Smooth muscle cell of the brain vasculature (primary cell): ENCODE data around the gene CCDC200.
"Not testable (repeated sequence)": the region's sequence is repeated elsewhere in the genome, so short reads cannot be mapped to it uniquely, and the experiment has no call there.

Experiments used
- DNase-seq: peaks from one replicate; pipeline ENCODE4 v3.0.0-alpha.2; 2012; ENCODE audit warnings: low read depth, low spot score

The CCDC200 gene

DNA sequence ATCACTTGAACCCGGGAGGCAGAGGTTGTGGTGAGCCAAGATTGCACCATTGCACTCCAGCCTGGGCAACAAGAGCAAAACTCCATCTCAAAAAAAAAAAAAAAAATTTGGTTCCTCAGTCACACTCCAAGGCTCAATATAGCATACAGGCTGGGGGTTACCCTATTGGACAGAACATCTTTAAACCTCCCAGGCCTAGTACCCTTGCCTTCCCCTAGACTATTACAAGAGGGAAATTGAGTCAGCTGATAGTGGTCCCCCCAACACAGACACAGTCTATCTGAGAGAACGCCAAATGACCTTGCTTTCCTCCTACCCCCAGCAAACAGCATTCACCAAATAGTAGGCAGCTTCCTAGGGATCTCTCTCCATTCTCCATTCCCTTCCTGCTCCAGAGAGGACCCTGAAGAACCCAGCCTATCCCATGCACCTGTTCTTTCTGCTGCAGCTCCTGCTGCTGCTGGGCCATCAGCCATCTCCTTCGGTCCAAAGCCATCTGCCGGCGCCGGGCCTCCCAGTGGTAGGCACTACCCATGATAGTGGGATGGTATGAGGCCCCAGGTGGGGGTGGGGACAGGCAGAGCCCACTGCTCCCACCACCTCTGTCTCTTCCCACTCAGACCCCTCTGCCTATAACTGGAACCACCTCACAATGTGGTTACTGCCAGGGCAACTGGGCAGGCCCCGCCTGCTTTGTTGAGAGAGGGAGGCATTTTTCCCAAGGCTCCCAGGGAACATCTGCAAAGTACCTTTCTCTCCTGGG, at the start of gene CCDC200:
Gene CCDC200, minus strand, starts transcription at position 604 of the 763 bp plus-strand sequence. Its CDS starts 69 bp downstream, at position 535.
- DNase-seq, result not testable (repeated sequence)

DNA sequence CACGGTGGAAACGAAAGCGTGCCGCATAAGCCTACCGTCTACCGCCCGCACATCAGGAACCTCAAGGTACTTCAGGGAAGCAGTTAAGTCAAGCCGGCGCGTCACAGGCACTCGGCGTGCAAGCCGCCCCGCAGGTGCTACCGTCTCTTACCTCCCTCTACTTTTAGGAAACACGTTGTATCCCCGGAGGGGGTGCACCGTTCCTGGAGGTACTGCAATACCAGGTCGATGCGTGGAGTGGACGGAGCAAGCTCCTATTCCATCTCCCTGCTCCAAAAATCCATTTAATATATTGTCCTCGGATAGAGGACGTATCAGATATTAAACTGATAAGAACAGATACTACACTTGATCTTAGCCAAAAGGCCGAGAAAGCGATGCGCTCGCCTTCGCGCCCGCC, 44.5 kb upstream of the CCDC200 start:
- not testable (repeated sequence) for DNase-seq

DNA sequence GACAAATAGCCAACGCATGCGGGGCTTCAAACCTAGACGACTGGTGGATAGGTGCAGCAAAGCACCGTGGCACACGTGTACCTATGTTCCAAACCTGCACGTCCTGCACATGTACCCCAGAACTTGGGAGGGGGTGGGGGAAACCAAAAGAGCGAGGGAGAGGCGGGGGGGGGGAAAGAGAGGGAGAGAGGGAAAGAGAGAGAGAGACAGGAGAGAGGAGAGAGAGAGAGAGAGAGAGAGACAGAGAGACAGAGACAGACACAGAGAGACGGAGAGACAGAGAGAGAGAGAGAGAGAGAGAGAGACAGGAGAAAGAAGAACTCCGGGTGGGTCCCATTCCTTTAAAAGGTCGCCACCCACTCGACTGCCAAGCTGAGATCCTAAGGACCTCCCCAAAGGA, 44.1 kb upstream of the CCDC200 start:
- not testable (repeated sequence) for DNase-seq

DNA sequence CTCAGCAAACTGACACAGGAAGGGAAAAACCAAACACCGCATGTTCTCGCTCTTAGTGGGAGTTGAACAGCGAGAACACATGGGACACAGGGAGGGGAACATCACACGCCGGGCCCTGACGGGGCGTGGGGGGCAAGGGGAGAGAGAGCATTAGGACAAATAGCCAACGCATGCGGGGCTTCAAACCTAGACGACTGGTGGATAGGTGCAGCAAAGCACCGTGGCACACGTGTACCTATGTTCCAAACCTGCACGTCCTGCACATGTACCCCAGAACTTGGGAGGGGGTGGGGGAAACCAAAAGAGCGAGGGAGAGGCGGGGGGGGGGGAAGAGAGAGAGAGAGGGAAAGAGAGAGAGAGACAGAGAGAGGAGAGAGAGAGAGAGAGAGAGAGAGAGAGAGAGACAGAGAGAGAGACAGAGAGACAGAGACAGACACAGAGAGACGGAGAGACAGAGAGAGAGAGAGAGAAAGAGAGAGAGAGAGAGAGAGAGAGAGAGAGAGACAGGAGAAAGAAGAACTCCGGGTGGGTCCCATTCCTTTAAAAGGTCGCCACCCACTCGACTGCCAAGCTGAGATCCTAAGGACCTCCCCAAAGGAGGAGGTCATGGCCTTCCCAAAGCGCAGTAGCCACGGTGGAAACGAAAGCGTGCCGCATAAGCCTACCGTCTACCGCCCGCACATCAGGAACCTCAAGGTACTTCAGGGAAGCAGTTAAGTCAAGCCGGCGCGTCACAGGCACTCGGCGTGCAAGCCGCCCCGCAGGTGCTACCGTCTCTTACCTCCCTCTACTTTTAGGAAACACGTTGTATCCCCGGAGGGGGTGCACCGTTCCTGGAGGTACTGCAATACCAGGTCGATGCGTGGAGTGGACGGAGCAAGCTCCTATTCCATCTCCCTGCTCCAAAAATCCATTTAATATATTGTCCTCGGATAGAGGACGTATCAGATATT, 42.4 kb upstream of the CCDC200 start:
- DNase-seq, result not testable (repeated sequence)

DNA sequence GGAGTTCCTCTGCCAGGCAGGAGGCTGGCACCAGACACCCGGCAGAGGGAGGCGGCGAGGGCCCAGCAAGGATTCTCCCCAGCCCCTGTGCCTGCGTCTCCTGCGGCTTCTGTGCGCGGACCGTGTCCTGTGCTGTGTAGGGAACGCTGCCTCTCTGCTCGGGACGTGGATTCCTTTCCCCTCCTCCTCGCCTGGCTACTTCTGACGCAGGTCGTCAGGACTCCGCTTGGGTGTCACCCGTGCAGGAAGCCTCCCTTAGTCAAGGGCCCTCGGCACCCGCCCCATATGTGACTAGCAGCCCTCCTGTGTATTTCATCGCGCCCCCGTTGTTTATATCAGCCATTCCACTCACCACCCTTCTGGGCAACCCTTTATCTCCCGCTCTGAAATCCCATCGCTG, 18.0 kb upstream of the CCDC200 start:
- DNase-seq, result not testable (repeated sequence)

DNA sequence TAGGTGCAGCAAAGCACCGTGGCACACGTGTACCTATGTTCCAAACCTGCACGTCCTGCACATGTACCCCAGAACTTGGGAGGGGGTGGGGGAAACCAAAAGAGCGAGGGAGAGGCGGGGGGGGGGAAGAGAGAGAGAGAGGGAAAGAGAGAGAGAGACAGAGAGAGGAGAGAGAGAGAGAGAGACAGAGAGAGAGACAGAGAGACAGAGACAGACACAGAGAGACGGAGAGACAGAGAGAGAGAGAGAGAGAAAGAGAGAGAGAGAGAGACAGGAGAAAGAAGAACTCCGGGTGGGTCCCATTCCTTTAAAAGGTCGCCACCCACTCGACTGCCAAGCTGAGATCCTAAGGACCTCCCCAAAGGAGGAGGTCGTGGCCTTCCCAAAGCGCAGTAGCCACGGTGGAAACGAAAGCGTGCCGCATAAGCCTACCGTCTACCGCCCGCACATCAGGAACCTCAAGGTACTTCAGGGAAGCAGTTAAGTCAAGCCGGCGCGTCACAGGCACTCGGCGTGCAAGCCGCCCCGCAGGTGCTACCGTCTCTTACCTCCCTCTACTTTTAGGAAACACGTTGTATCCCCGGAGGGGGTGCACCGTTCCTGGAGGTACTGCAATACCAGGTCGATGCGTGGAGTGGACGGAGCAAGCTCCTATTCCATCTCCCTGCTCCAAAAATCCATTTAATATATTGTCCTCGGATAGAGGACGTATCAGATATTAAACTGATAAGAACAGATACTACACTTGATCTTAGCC, 12.4 kb upstream of the CCDC200 start:
- not testable (repeated sequence) for DNase-seq

DNA sequence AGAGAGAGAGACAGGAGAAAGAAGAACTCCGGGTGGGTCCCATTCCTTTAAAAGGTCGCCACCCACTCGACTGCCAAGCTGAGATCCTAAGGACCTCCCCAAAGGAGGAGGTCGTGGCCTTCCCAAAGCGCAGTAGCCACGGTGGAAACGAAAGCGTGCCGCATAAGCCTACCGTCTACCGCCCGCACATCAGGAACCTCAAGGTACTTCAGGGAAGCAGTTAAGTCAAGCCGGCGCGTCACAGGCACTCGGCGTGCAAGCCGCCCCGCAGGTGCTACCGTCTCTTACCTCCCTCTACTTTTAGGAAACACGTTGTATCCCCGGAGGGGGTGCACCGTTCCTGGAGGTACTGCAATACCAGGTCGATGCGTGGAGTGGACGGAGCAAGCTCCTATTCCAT, 11.2 kb upstream of the CCDC200 start:
- not testable (repeated sequence) for DNase-seq

DNA sequence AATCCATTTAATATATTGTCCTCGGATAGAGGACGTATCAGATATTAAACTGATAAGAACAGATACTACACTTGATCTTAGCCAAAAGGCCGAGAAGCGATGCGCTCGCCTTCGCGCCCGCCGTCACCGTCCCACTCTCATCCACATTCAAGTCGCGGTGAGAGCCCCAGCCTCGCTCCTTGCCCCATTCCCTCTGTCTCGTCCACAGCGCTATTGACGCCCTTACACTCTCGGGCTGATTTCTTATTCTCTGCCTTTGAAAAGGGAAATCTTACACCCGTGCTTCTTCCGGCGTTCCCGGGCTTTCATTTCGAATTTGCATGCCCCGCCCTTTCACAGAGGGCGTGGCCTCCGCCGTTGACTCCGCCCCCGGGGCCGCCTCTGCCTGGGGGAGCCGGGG, 5.5 kb upstream of the CCDC200 start, which contains the start of gene RNU2-1:
Gene RNU2-1, minus strand, starts transcription at position 101 of the 400 bp plus-strand sequence.
- DNase-seq, result not testable (repeated sequence)

DNA sequence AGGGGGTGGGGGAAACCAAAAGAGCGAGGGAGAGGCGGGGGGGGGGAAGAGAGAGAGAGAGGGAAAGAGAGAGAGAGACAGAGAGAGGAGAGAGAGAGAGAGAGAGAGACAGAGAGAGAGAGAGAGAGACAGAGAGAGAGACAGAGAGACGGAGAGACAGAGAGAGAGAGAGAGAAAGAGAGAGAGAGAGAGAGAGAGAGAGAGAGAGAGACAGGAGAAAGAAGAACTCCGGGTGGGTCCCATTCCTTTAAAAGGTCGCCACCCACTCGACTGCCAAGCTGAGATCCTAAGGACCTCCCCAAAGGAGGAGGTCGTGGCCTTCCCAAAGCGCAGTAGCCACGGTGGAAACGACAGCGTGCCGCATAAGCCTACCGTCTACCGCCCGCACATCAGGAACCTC, 4.8 kb upstream of the CCDC200 start:
- DNase-seq, result not testable (repeated sequence)

DNA sequence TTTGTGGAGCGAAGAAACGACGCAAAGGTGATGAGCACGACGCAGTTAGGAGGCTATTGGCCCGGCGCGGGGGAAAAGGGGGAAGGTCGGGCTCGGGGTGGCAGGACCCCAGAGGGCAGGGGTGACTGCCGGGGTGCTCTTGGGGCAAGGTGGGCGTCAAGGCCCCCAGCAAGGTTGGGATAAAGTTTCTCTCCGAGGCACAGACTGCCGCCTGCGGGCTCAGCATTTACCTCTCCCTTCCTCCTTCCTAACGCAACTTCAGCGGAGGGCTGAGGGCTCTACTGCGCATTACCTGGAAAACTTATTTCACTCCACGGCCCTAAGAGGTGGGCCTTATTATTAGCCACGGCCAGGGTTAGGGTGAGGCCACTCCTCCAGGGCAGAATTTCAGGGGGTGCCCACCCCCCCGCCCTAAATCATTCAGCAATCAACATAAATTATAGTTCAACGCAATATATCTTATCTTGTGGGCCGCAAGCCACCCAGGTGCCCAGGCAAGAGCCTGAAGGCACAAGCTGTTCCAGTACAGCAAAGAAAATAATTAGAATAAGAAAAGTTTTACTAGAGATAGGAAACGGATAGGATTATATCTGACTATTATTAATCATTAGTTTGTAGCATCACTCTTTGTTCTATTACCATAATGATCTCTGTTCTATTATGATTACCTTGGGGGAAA, 3.7 kb upstream of the CCDC200 start:
- not testable (repeated sequence) for DNase-seq

DNA sequence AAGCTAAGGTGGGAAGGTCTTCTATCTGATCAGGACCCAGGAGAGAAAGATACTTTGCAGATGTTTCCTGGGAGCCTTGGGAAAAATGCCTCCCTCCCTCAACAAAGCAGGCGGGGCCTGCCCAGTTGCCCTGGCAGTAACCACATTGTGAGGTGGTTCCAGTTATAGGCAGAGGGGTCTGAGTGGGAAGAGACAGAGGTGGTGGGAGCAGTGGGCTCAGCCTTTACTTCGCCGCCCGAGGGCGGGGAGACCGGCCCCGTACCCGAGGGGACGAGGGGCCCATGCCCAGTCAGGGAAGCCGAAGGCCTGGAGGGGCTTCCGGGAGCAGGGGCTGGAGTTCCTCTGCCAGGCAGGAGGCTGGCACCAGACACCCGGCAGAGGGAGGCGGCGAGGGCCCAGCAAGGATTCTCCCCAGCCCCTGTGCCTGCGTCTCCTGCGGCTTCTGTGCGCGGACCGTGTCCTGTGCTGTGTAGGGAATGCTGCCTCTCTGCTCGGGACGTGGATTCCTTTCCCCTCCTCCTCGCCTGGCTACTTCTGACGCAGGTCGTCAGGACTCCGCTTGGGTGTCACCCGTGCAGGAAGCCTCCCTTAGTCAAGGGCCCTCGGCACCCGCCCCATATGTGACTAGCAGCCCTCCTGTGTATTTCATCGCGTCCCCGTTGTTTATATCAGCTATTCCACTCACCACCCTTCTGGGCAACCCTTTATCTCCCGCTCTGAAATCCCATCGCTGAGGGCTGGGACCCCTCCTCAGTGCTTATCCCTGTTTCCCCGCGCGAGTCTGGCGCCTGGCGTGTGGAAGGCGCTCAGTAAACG, 3.0 kb upstream of the CCDC200 start:
- DNase-seq, result not testable (repeated sequence)

DNA sequence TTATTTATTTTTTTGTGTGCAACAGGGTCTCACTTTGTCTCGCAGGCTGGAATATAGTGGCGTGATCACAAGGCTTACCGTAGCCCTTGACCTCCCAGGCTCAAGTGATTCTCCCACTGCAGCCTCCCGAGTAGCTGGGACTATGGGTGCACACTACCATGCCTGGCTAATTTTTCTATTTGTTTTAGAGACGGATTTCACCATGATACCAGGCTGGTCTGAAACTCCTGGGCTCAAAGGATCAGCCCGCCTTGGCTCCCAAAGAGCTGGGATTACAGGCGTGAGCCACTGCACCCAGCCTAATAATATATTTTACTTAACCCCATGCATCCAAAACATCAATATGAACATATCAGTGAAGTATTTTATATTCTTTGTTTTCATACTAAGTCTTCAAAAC, 2.0 kb downstream of the CCDC200 start:
- DNase-seq, result no peak

DNA sequence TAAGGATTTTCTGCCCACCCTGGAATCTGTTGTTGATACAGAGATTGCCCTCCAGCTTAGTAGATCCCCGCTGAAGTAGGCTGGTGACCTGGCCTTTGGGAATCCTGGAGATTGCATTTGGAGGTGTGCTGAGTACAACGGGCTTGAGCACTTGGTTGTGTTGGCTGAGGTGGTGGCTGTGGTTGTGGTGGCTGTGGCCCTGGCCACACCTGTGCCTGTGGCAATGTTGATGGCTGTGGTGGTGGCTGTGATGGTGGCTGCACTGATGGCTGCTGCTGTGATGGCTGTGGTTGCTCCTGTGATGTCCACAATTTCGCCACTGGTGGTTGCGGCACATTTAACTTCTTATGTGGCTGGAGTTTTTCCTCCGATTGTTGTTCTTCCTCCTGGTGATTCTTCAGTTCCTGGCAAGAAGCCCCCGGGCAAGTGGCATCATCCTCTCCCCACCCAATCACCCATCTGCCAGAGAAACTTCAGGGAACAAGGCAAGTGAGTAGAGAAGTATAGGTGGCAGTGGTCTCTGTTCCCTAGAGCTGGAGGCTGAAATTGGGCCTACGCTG, 4.2 kb downstream of the CCDC200 start:
- DNase-seq, result no peak

DNA sequence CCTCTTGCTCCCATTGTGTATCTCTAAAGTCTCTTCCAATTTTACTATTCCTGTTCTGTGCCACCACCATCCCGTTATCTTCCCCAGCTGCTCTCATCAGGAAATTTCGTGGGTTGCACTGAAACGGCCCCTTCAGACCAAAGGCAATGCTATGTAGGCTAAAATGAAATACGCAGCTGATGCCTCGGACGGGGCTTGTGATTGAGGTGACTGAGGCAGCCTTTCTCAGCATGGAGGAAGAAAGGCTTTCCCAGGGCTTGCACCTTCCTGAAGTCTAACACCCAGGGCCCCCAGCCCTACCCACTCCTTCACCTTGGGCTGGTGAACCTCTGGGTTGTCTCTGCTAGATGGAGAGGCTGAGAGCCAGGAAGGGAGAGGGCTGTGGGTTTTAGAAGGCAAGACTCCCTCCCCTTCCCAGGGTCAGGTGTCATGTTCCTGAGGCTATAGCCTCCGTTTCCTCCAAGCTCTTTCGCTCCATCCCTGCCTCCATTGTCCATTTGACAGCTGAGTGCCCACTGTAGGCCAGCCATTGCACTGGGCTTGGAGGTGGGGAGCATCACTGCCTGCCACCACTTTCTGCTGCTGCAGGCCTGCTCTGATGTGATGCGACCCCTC, 7.8 kb downstream of the CCDC200 start:
- no peak for DNase-seq

DNA sequence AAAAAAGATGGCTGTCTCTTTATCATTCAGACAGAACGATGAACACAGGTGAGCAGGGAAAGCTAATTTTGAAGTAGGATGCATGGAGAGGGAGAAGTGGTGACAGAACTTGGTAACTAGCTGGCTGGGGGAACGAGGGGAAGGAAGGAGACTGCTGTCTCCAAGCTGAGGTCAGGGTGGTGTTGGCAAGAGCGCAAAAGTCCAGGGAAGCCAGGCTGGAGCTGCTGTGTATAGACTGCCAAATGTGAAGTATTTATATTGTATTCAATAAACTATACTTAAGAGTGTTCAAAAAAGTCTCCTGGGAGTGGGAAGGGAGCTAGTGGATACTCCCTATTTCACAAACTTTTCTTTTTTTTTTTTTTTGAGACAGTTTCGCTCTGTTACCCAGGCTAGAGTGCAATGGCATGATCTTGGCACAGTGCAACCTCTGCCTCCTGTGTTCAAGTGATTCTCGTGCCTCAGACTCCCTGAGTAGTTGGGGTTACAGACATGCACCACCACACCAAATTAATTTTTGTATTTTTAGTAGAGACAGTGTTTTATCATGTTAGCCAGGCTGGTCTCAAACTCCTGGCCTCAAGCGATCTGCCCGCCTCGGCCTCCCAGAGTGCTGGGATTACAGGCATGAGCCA, 8.6 kb downstream of the CCDC200 start:
- DNase-seq, result no peak

DNA sequence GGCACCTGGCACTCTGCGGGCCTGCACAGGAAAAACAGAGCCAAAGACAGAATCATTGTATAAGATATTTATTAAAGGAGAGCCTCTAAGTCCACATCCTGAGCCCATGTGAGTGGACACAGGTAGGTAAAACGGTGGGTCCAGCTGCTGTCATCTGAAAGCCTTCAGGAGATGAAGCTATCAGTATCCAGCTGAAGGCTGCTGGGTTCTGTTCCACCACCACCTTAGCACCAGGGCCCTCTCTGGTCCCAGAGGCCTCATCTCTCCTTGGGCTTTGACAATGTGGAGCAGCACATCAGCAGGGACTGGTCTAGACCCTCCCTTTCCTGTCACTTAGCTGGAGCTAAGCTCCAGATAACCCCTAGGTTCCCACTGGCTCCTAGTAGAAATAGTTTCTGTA, 9.4 kb downstream of the CCDC200 start:
- DNase-seq, result no peak

DNA sequence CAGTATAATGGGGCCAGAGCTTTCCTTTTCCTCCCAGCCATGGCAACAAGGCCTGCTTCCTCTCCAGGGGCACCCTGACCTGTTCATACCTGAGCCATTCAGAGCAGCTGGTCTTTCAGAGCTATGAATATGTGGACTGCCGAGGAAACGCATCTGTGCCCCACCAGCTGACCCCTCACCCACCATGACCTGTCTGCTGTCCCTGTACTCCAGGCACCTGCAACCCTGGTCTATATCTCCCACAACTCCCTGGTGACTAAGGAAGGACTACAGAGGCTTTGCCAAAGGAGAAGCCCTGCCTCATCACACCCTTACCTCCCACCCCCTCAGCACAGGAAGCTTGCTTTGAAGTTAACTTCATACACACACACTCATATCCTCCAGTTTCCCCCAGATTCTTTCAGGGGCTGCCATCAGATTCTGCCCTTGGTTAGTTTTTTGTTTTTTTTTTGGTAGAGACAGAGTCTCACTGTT, 10.8 kb downstream of the CCDC200 start:
- no peak for DNase-seq

DNA sequence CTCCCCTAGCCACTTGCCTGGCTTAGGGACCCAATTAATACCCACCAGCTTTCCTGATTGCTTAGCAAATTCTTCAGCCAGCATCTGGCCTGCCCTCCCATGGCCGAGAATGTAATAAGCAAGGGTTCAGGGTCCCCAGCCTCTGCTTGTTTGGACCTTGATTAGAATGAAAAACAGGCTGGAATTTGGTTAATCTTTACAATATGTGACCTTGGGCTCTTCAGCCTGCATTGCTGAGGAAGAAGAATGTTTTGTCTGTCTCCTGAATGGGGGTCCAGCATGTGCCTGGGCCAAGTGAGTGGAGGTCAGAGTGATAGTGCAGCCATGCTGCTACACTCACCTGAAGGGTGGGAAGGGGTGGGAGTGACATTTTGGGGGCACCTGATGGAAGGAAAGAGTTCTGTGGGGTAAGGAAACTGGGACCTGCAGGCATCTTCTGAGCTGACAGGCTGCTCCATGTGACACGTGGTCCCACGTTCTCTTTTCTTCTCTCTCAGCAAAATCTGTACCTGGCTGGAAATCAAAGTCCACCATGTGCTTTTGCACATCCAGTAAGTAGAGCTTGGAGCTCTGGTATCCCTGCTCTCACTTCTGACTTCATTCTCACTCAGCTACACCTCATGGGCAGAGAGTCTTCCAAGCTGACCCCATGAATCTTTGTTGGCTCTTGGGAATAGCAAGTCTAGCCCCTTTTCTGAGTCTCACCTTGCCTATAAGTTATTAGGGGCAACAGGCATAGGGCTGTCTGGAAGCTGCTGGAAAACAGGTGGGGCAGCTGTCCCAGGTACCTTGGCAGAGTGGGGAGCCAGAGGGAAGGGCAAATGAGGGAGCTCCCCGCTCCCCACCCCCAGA, 11.4 kb downstream of the CCDC200 start:
- DNase-seq, result no peak
